Pancreas (tissue), 10 donors: ENCODE data around the gene TUBG2. TPM values are rescaled to one million over a fixed set of nuclear protein-coding genes. Genes with fewer than 3 reads are reported as not detected.

ENCODE experiments used
- ATAC-seq, 4 donors: fragments of 200-7000 bp; cut with Tn5 transposase; one replicate each; pipeline versions ENCODE4 v1.8.0 to v1.9.1; 2020; ENCODE audit warnings: mild to moderate bottlenecking in 4 of 4, moderate library complexity in 4 of 4
- DNase-seq, 6 donors: peaks; one replicate each; pipeline ENCODE4 v3.0.0-alpha.2; 2020
- FAIRE-seq: peaks from 2 replicates; lab custom pipeline; 2012; peaks lifted over from hg19 to GRCh38; lab: Jason Lieb, UNC
- H3K27ac ChIP-seq, 4 donors: fragments of 200-600 bp; sonication (generic); 1 replicate in 3 of 4; 2 replicates in 1 of 4; pipeline versions ENCODE4 v1.5.0 to v1.8.0; 2020
- H3K27me3 ChIP-seq, 4 donors: fragments of 200-600 bp; one replicate each; pipeline ENCODE4 v1.8.0; 2021
- H3K36me3 ChIP-seq, 3 donors: fragments of 200-600 bp; sonication (generic) in 1 of 3; one replicate each; pipeline versions ENCODE4 v1.5.0 to v1.8.0; 2020 to 2021
- H3K4me1 ChIP-seq, 3 donors: fragments of 200-600 bp; one replicate each; pipeline ENCODE4 v1.8.0; 2021
- H3K4me3 ChIP-seq, 4 donors: fragments of 200-600 bp; sonication (generic) in 2 of 4; one replicate each; pipeline versions ENCODE4 v1.5.0 to v1.8.0; 2020 to 2021
- H3K9me3 ChIP-seq, 4 donors: fragments of 200-600 bp; one replicate each; pipeline ENCODE4 v1.8.0; 2021
- WGBS, 2 donors: extraction: QIAGEN DNeasy Blood & Tissue Kit; methylation state at CpG; one replicate each; pipeline ENCODE4 v1.1.7; 2013; 5-methylcytosine and 5-hydroxymethylcytosine counted together
- intact Hi-C, 3 donors: fragments of 100-400 bp; cut with DNase I; formaldehyde crosslinking; loops; one replicate each; pipeline versions ENCODE4 v1.11.1 to v1.14.2; 2022
- polyA plus RNA-seq, 2 donors: library from polyadenylated mRNA; stranded (reverse); fragments of 200-250 nt; gene quantifications; one replicate each; pipeline ENCODE4 v1.2.3, GENCODE V29; 2013
- total RNA-seq, 6 donors: library from RNA; stranded (reverse); fragmentation: NEBNext Ultra II Directional in 4 of 6; extraction: Animal tissue kit (Norgen Biotek cat#: 25700) in 4 of 6; gene quantifications; one replicate each; pipeline versions ENCODE4 v1.2.1 to v1.2.4, GENCODE V29; 2021 to 2023
- TF ChIP-seq, protein P1 (sequence below), 4 donors: fragments of 200-600 bp; sonication (generic) in 3 of 4; IDR thresholded peaks; one replicate each; pipeline versions ENCODE4 v1.5.0 to v1.8.0; 2021; ENCODE audit warnings: antibody characterized with exemption in 4 of 4
- donor health status: healthy with polysubstance abuse.
- donor health status: DM: no; HTN: no; CAD: no; lungs with moderate emphysema.
- donor health status: DM: no; HTN: no; CAD: no.
- donor health status: control.
- donor health status: control.
- donor health status: Bipolar disorder and iron deficiency.
- donor health status: DM: yes; HTN: yes; CAD: no.
- donor health status: DM: no; HTN: no; CAD: no.
- donor health status: DM: no; HTN: no; CAD: no.
- donor health status: DM: yes; HTN: yes; CAD: no.

Gene TUBG2
- total and polyA plus RNA-seq, 8 donors: 10.9 to 90.5 (median 32.7) TPM

GRCh38 chr17:42647778-42648177 lies 11.3 kb upstream of the TUBG2 start:
- peaks cover 0 to 5% (median 0%) of the 10 kb centered on the region in 3 donors for H3K4me1 ChIP-seq
- no peak overlapping the region for H3K4me3 ChIP-seq
- DNase-seq (no peak), ATAC-seq (no peak), FAIRE-seq (no peak)
- H3K27ac ChIP-seq: no peak overlapping the region
- TF ChIP-seq, protein P1, sequence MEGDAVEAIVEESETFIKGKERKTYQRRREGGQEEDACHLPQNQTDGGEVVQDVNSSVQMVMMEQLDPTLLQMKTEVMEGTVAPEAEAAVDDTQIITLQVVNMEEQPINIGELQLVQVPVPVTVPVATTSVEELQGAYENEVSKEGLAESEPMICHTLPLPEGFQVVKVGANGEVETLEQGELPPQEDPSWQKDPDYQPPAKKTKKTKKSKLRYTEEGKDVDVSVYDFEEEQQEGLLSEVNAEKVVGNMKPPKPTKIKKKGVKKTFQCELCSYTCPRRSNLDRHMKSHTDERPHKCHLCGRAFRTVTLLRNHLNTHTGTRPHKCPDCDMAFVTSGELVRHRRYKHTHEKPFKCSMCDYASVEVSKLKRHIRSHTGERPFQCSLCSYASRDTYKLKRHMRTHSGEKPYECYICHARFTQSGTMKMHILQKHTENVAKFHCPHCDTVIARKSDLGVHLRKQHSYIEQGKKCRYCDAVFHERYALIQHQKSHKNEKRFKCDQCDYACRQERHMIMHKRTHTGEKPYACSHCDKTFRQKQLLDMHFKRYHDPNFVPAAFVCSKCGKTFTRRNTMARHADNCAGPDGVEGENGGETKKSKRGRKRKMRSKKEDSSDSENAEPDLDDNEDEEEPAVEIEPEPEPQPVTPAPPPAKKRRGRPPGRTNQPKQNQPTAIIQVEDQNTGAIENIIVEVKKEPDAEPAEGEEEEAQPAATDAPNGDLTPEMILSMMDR (IDR thresholded peaks at IDR 0.05): no peak
- H3K36me3 ChIP-seq: no peaks in the 10 kb centered on the region
- WGBS, 2 donors: 87 to 94% methylated on average over 5 of the region's 5 CpGs
- H3K9me3 ChIP-seq: no peaks in the 10 kb centered on the region
- intact Hi-C loops: no loop called here
- no peaks in the 10 kb centered on the region for H3K27me3 ChIP-seq

DNA sequence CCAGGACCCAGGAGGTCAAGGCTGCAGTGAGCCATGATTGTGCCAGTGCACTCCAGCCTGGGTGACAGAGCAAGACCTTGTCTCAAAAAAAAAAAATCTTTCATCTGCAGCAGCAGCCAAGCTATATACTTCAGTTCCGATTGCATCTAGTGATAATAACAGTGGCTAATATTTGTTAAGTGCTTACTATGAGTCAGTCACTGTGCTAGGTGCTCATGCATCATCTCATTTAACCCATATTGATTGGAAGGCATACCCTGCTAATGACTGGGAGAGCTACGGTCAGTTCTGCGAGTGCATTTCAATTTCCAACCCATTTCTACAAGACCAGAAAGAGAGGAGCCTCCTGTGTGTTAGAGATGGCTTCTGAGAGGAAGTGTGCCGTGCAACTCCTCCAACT lies 7.7 kb upstream of the TUBG2 start:
- H3K4me1 ChIP-seq: peaks cover 0 to 8% (median 5%) of the 10 kb centered on the region in 3 donors
- DNase-seq (no peak), ATAC-seq (no peak), FAIRE-seq (no peak)
- no peaks in the 10 kb centered on the region for H3K9me3 ChIP-seq
- intact Hi-C loops: no loop called here
- TF ChIP-seq, protein P1 (IDR thresholded peaks at IDR 0.05): no peak
- no peak overlapping the region for H3K27ac ChIP-seq
- H3K4me3 ChIP-seq: no peak overlapping the region
- no peaks in the 10 kb centered on the region for H3K36me3 ChIP-seq
- H3K27me3 ChIP-seq: no peaks in the 10 kb centered on the region
- 73% methylated on average over 4 of the region's 4 CpGs for WGBS, 2 donors

DNA sequence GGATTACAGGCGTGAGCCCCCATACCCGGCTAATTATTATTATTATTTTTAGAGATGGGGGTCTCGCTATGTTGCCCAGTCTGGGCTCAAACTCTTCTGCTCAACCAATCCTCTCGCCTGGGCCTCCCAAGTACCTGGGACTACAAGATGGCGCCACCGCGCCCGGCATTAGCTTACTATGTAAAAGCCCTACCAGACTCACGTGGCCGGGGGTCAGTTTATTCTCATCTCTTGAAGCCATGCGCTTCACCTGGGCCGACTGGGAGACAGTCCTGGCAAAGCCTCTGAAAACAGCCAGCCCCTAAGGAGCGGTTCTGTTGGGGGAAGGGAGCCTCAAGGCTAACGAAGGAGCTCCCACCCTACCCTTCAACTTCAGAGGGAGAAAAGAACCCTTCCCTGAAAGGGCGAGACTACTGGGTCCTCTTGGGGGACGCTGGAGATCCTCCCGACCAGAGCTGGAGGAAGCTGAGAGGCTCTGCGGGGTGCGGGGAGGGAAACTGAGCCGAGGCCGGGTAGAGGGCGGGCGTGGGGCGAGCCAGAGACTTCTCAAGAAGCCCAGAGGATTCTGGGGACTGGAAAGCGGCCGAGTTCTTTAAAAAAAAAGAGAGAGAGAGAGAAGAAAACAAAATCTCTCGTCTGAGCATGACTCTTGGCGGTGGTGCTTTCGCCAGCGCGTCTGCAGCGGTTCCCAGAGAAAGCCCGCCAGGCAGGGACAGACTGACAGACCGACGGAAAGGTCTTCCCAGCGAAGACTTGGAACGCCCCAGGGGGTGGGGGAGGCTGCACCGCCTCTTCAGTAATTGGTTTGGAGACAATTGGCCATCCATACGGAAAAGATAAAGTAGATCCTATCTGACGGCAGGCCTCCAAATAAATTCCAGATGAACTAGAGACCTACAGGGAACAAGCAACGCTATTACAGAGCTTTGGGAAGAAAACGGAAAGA lies 5.6 kb upstream of the TUBG2 start:
- intact Hi-C loops: no loop called here
- no peak for FAIRE-seq
- peak; percentile 52 to 79 (median 70) for DNase-seq
- H3K36me3 ChIP-seq: no peaks in the 10 kb centered on the region
- H3K4me1 ChIP-seq: peaks cover 0 to 8% (median 5%) of the 10 kb centered on the region in 3 donors
- peak overlapping the region in 2 of 4 donors; percentile 22 to 38 for H3K4me3 ChIP-seq
- ATAC-seq: peak; percentile 63 to 85 (median 79)
- no peaks in the 10 kb centered on the region for H3K27me3 ChIP-seq
- WGBS, 2 donors: 29 to 31% methylated on average over 41 of the region's 42 CpGs
- H3K9me3 ChIP-seq: no peaks in the 10 kb centered on the region
- TF ChIP-seq, protein P1 (IDR thresholded peaks at IDR 0.05): no peak
- peak overlapping the region in 3 of 4 donors; percentile 39 to 77 (median 76) for H3K27ac ChIP-seq

DNA sequence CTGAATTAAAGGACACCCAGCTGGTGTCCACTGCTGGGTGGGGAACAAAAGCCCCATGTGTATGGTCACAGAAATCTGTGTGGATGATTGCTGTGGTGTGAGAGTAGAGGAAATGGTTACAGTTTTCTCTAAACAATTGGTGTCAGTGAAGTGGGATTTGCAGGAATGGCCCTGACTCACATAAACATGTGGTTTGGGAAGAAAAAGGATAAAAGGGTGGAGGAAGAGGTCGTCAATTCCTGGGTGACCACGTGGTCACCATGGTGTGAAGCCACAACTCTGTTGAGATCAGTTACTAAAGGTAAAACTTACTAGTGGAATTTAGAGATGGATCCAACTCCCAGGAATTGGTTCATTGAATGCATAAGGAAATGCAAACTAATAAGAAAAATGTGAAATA lies 3.6 kb upstream of the TUBG2 start:
- TF ChIP-seq, protein P1 (IDR thresholded peaks at IDR 0.05): no peak
- no peak overlapping the region for H3K4me3 ChIP-seq
- WGBS, 2 donors: 75 to 79% methylated on average over 2 of the region's 2 CpGs
- H3K27ac ChIP-seq: no peak overlapping the region
- no peaks in the 10 kb centered on the region for H3K27me3 ChIP-seq
- H3K4me1 ChIP-seq: peaks cover 0 to 9% (median 5%) of the 10 kb centered on the region in 3 donors
- no peak for FAIRE-seq
- H3K9me3 ChIP-seq: no peaks in the 10 kb centered on the region
- ATAC-seq: no peak
- intact Hi-C loops: no loop called here
- no peak for DNase-seq
- H3K36me3 ChIP-seq: no peaks in the 10 kb centered on the region
